K562 (cell line): ENCODE results near the gene DIP2C.
"Not testable (repeated sequence)": the region's sequence is repeated elsewhere in the genome, so short reads cannot be mapped to it uniquely, and the experiment has no call there.

Experiments used
- CTCF ChIP-seq, 3 experiments: IDR thresholded peaks in 2 of 3; conservative IDR thresholded peaks in 1 of 3; 2 replicates each; pipeline ENCODE4 v1.5.1; 2011 to 2012; ENCODE audit warnings: low read length in 3 of 3, mild to moderate bottlenecking in 3 of 3, control low read depth in 2 of 3, improper control_type of control experiment in 1 of 3, inconsistent platforms in 1 of 3, low read depth in 1 of 3, mixed read lengths in 1 of 3, moderate library complexity in 1 of 3; ENCODE audit not compliant: insufficient read depth in 2 of 3
- DNMT1 ChIP-seq: fragments of 450-650 bp; IDR thresholded peaks from 2 replicates; pipeline ENCODE4 v1.6.1; 2016; ENCODE audit warnings: antibody characterized with exemption, mild to moderate bottlenecking
- E2F1 ChIP-seq: sonication (generic); formaldehyde crosslinking; IDR thresholded peaks from 2 replicates; pipeline ENCODE4 v1.8.1; 2023; ENCODE audit warnings: mild to moderate bottlenecking, missing genetic modification reagents, moderate library complexity
- FOXM1 ChIP-seq, 2 experiments: fragments of 450-650 bp in 1 of 2; sonication (generic) in 1 of 2; formaldehyde crosslinking in 1 of 2; IDR thresholded peaks; 2 replicates each; pipeline versions ENCODE4 v1.6.1 to v1.9.0; 2017 to 2022; ENCODE audit warnings: low read depth in 2 of 2, mild to moderate bottlenecking in 2 of 2, missing genetic modification reagents in 1 of 2, moderate library complexity in 1 of 2
- MEF2A ChIP-seq: IDR thresholded peaks from 2 replicates; pipeline ENCODE4 v1.6.1; 2011; ENCODE audit warnings: low read depth, mild to moderate bottlenecking, low read length, moderate library complexity; ENCODE audit not compliant: control insufficient read depth
- MYC ChIP-seq, 2 experiments: fragments of 250-450 bp in 1 of 2; sonication (Bioruptor Pico) in 1 of 2; IDR thresholded peaks; 2 replicates each; pipeline versions ENCODE4 v1.5.1 to v1.6.1; 2012 to 2021; ENCODE audit warnings: low read depth in 2 of 2, borderline replicate concordance in 1 of 2, improper control_type of control experiment in 1 of 2, low read length in 1 of 2, mild to moderate bottlenecking in 1 of 2, moderate library complexity in 1 of 2
- NR2C1 ChIP-seq, 2 experiments: fragments of 450-650 bp; IDR thresholded peaks; 2 replicates each; pipeline ENCODE4 v1.6.1; 2017; ENCODE audit warnings: mild to moderate bottlenecking in 2 of 2, antibody characterized with exemption in 1 of 2, inconsistent platforms in 1 of 2, missing compliant biosample characterization in 1 of 2, missing genetic modification characterization in 1 of 2
- SP1 ChIP-seq: sonication (generic); formaldehyde crosslinking; IDR thresholded peaks from 2 replicates; pipeline ENCODE4 v1.8.1; 2022; ENCODE audit warnings: mild to moderate bottlenecking, missing genetic modification reagents
- ZNF717 ChIP-seq: fragments of 250-450 bp; sonication (Bioruptor Pico); IDR thresholded peaks from 2 replicates; pipeline ENCODE4 v1.5.0; 2021

GRCh38 chr10:347190-347589 is 342.3 kb downstream of the DIP2C start:
- not testable (repeated sequence) for TF ChIP-seq E2F1 (CRISPR knock-in tag); MEF2A; FOXM1 (IDR thresholded peaks at IDR 0.05; ENCODE audit: low read depth); FOXM1 (CRISPR knock-in tag; IDR thresholded peaks at IDR 0.05; ENCODE audit: low read depth); DNMT1; CTCF (IDR thresholded peaks at IDR 0.05 in 2 of 3, conservative IDR thresholded peaks at IDR 0.05 in 1 of 3; ENCODE audit: insufficient read depth in 2 of 3, low read depth in 1 of 3, low read length in 3 of 3); ZNF717 (CRISPR knock-in tag); MYC (IDR thresholded peaks at IDR 0.05; ENCODE audit: low read depth, low read length); MYC (CRISPR knock-in tag; IDR thresholded peaks at IDR 0.05; ENCODE audit: borderline replicate concordance, low read depth); SP1; NR2C1 (IDR thresholded peaks at IDR 0.05); NR2C1 (tag; IDR thresholded peaks at IDR 0.05)
